ENCODE results near the gene FSTL1. TPM values are rescaled to one million over a fixed set of nuclear protein-coding genes. Genes with fewer than 3 reads are reported as not detected.

Gene FSTL1
- total RNA-seq, 1 donor from 2014 or later = 243 TPM

- peaks cover 100% of the 10 kb centered on the region for H3K4me1 ChIP-seq
- H3K27ac ChIP-seq (replicated peaks) = peak overlapping the region; percentile 90
- H3K36me3 ChIP-seq = no peaks in the 10 kb centered on the region
- no peak for DNase-seq
- H3K27me3 ChIP-seq (ENCODE audit: low read depth) = no peaks in the 10 kb centered on the region
- H3K9me3 ChIP-seq (replicated peaks) = no peaks in the 10 kb centered on the region
- H3K4me3 ChIP-seq = peak overlapping the region; percentile 24
- intact Hi-C loops (cut with micrococcal nuclease) = no loop called here
- no peak for TF ChIP-seq CTCF (IDR thresholded peaks at IDR 0.05; ENCODE audit: borderline replicate concordance)
Observed at GRCh38 chr3:120420928-120421551, 29.8 kb downstream of the FSTL1 start.

DNA sequence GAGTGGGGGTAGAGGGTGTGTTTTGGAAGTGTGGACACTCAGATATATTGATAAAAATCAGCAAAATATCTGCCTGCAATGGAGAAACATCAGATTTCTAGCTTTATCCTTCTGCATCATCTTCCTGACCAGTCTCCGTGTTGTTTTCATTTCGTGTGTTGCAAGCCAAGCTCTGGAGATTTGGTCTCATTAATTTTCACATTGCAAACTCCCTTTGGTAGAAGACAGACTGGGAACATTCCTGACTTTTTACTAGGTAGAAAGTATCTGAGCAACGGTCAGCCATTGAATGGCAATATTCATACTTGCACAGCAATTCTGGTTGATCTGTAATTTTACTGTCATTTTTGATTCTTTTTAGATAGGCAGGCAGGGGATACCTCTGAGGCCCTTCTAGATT, 30.4 kb downstream of the FSTL1 start:
- Histone ChIP-seq H3K4me3 (no peak overlapping the region), H3K4me1 (peaks cover 100% of the 10 kb centered on the region), H3K27me3 (ENCODE audit: low read depth) (no peaks in the 10 kb centered on the region), H3K36me3 (peaks cover 5% of the 10 kb centered on the region), H3K27ac (replicated peaks) (peak overlapping the region; percentile 90), H3K9me3 (replicated peaks) (no peaks in the 10 kb centered on the region)
- DNase-seq = no peak
- intact Hi-C loops (cut with micrococcal nuclease) = no loop called here
- no peak for TF ChIP-seq CTCF (IDR thresholded peaks at IDR 0.05; ENCODE audit: borderline replicate concordance)

DNA sequence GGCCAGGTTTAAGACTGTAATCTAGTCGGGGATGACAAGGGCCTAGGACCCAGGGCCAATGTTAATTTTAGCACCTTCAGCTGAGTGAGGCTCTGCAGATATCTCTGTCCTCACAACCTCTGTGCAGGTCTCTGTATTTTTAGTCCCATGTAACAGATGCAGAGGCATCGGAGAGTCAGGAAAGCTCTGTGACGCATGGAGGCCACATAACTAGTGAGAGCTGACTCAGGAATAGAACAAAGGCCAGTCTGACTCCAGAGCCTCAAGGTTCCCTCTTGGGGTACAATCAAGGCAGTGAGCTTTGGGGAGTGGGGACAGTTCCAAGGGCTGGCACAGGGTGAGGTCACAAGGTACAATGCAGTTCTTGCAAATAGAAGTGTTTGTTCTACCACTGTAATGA, 31.0 kb downstream of the FSTL1 start:
- peak; percentile 57 for DNase-seq
- intact Hi-C loops (cut with micrococcal nuclease) = loop anchor here (5.0 to 10.0 kb wide), 2 partner anchors 172 to 375 kb away; no protein-coding TSS in a partner anchor
- H3K36me3 ChIP-seq = peaks cover 5% of the 10 kb centered on the region
- no peak for TF ChIP-seq CTCF (IDR thresholded peaks at IDR 0.05; ENCODE audit: borderline replicate concordance)
- H3K4me1 ChIP-seq = peaks cover 100% of the 10 kb centered on the region
- H3K9me3 ChIP-seq (replicated peaks) = no peaks in the 10 kb centered on the region
- no peak overlapping the region for H3K4me3 ChIP-seq
- H3K27ac ChIP-seq (replicated peaks) = peak overlapping the region; percentile 90
- H3K27me3 ChIP-seq (ENCODE audit: low read depth) = no peaks in the 10 kb centered on the region

DNA sequence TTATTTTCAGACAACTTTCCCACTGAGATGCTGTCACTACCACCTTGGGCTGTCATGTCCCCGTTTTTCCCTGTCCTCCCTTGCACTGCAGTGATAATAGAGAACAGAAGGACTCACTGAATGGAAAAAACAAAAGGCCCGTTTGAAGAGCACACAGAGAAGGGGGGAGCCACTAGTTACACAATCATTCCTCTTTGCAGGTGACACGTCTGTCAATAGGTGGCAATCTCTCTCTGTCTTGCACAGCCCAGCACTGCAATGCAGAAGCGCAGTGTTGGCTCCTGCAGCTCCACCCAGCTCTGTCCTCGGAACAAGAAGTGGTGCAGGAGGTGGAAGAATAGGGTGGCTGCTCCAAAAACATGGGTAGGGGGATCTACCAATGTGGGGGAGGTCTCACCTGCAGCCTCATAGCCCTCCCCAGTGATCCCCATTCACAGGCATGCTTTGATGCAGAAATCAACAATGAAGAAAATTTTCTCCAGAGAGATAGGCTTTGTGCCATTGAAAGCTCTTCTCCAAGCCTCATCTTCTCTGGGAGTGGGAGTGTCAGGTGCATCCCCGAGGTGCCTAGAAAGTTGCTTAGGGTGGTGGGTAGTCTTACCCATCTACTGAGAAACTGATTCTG, 31.8 kb downstream of the FSTL1 start:
- Histone ChIP-seq H3K9me3 (replicated peaks) (no peaks in the 10 kb centered on the region), H3K4me3 (peak overlapping the region; percentile 34), H3K27ac (replicated peaks) (peak overlapping the region; percentile 90), H3K4me1 (peaks cover 92% of the 10 kb centered on the region), H3K27me3 (ENCODE audit: low read depth) (no peaks in the 10 kb centered on the region), H3K36me3 (peaks cover 5% of the 10 kb centered on the region)
- DNase-seq = peak; percentile 52
- intact Hi-C loops (cut with micrococcal nuclease) = loop anchor here (5.0 to 10.0 kb wide), 2 partner anchors 172 to 376 kb away; no protein-coding TSS in a partner anchor
- peak; percentile 59 for TF ChIP-seq CTCF (IDR thresholded peaks at IDR 0.05; ENCODE audit: borderline replicate concordance)

- H3K4me1 ChIP-seq = peaks cover 88% of the 10 kb centered on the region
- no peaks in the 10 kb centered on the region for H3K27me3 ChIP-seq (ENCODE audit: low read depth)
- peak overlapping the region; percentile 90 for H3K27ac ChIP-seq (replicated peaks)
- TF ChIP-seq CTCF (IDR thresholded peaks at IDR 0.05; ENCODE audit: borderline replicate concordance) = no peak
- intact Hi-C loops (cut with micrococcal nuclease) = loop anchor here (5.0 to 10.0 kb wide), 2 partner anchors 171 to 376 kb away; no protein-coding TSS in a partner anchor
- peaks cover 5% of the 10 kb centered on the region for H3K36me3 ChIP-seq
- H3K9me3 ChIP-seq (replicated peaks) = no peaks in the 10 kb centered on the region
- DNase-seq = no peak
- H3K4me3 ChIP-seq = peak overlapping the region; percentile 34
Observed at GRCh38 chr3:120418446-120418845, 32.3 kb downstream of the FSTL1 start.
